Gastrocnemius medialis (tissue), 4 donors: ENCODE results near the gene MAD1L1. TPM values are rescaled to one million over a fixed set of nuclear protein-coding genes. Genes with fewer than 3 reads are reported as not detected.
"Not testable (repeated sequence)": the region's sequence is repeated elsewhere in the genome, so short reads cannot be mapped to it uniquely, and the experiment has no call there.

Experiments
- ATAC-seq, 2 donors: fragments of 150-250 bp; one replicate each; pipeline ENCODE4 v1.9.1; 2016
- DNase-seq, 2 donors: peaks; one replicate each; pipeline ENCODE4 v3.0.0-alpha.2; 2019
- H3K27ac ChIP-seq, 4 donors: fragments of 200-600 bp; sonication (generic); 1 replicate in 1 of 4; 2 replicates in 3 of 4; pipeline ENCODE4 v1.5.1; 2016 to 2018; ENCODE audit warnings: mild to moderate bottlenecking in 2 of 4, moderate library complexity in 1 of 4
- H3K27me3 ChIP-seq, 3 donors: fragments of 200-600 bp; sonication (generic) in 2 of 3; 1 replicate in 1 of 3; 2 replicates in 2 of 3; pipeline versions ENCODE4 v1.5.1 to v1.6.0; 2016 to 2019; ENCODE audit warnings: mild to moderate bottlenecking in 1 of 3, moderate library complexity in 1 of 3
- H3K36me3 ChIP-seq, 2 donors: fragments of 200-600 bp; sonication (generic) in 1 of 2; one replicate each; pipeline ENCODE4 v1.5.1; 2017 to 2018
- H3K4me1 ChIP-seq, 2 donors: fragments of 200-600 bp; sonication (generic) in 1 of 2; one replicate each; pipeline ENCODE4 v1.5.1; 2016 to 2017; ENCODE audit warnings: mild to moderate bottlenecking in 2 of 2
- H3K4me3 ChIP-seq, 4 donors: fragments of 200-600 bp; sonication (generic) in 3 of 4; 1 replicate in 1 of 4; 2 replicates in 3 of 4; pipeline ENCODE4 v1.5.1; 2016 to 2019; ENCODE audit warnings: mild to moderate bottlenecking in 2 of 4
- H3K9me3 ChIP-seq, 3 donors: fragments of 200-600 bp; sonication (generic) in 2 of 3; 1 replicate in 1 of 3; 2 replicates in 2 of 3; pipeline ENCODE4 v1.5.1; 2016 to 2019
- POLR2A ChIP-seq, 2 donors: fragments of 450-650 bp; IDR thresholded peaks; one replicate each; pipeline ENCODE4 v1.6.1; 2017; ENCODE audit warnings: antibody characterized with exemption in 2 of 2, mild to moderate bottlenecking in 2 of 2, moderate library complexity in 2 of 2
- in situ Hi-C, 4 donors: fragments of 200-750 bp; cut with MboI; loops; one replicate each; pipeline versions ENCODE4 v1.15.0 to v1.8.0; 2017; ENCODE audit warnings: low sequenced_read_pairs in 4 of 4
- intact Hi-C: fragments of 100-400 bp; cut with DNase I; formaldehyde crosslinking; loops from one replicate; pipeline ENCODE4 v1.15.1; 2023; ENCODE audit warnings: low total_unique reads
- total RNA-seq, 4 donors: library from RNA; depleted of rRNA; stranded (reverse); fragments of >200 nt; gene quantifications; one replicate each; pipeline versions ENCODE4 v1.1.0 to v1.2.3, GENCODE V29; 2016
- TF ChIP-seq, protein P1 (sequence below), 5 experiments: fragments of 450-650 bp in 3 of 5; fragments of 200-600 bp in 2 of 5; sonication (generic) in 2 of 5; IDR thresholded peaks in 4 of 5; conservative IDR thresholded peaks in 1 of 5; 1 replicate in 4 of 5; 2 replicates in 1 of 5; pipeline ENCODE4 v1.5.1; 2016 to 2019; ENCODE audit warnings: antibody characterized with exemption in 5 of 5, mild to moderate bottlenecking in 3 of 5, moderate library complexity in 3 of 5

Gene MAD1L1
- total RNA-seq, 4 donors from 2014 or later: 19.7 to 32.4 (median 22.7) TPM

DNA sequence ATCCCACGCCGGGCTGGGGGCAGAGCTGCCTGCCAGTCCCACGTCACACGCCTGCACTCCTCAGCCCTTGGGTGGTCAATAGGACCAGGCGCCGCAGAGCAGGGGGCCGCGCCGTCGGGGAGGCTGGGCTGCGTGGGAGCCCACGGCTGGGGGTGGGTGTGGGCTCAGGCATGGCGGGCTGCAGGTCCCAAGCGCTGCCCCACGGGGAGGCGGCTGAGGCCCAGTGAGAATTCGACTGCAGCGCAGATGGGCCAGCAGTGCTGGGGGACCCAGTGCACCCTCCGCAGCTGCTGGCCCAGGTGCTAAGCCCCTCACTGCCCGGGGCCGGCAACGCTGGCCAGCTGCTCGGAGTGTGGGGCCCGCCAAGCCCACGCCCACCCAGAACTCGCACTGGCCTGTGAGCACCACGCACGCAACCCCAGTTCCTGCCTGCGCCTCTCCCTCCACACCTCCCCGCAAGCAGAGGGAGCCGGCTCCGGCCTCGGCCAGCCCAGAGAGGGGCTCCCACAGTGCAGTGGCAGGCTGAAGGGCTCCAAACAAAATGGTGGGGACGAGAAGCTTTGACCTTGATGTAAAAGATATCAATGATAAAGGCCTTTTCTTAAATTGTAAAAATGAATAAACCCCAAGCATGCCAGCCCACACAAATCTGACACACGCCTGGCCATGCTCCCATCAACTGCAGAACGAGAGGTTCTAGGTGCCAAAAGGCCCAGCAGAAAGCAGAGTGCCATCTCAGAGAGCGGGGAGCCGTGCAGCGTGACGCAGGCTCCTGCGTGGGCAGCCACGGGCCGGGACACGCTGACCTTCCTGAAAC lies 255.5 kb downstream of the MAD1L1 start:
- intact Hi-C loops (no loop called here), in situ Hi-C loops (no loop called here)
- no peak overlapping the region for H3K27ac ChIP-seq
- no peaks in the 10 kb centered on the region for H3K36me3 ChIP-seq
- H3K9me3 ChIP-seq: no peaks in the 10 kb centered on the region
- no peaks in the 10 kb centered on the region for H3K27me3 ChIP-seq
- TF ChIP-seq, protein P1, sequence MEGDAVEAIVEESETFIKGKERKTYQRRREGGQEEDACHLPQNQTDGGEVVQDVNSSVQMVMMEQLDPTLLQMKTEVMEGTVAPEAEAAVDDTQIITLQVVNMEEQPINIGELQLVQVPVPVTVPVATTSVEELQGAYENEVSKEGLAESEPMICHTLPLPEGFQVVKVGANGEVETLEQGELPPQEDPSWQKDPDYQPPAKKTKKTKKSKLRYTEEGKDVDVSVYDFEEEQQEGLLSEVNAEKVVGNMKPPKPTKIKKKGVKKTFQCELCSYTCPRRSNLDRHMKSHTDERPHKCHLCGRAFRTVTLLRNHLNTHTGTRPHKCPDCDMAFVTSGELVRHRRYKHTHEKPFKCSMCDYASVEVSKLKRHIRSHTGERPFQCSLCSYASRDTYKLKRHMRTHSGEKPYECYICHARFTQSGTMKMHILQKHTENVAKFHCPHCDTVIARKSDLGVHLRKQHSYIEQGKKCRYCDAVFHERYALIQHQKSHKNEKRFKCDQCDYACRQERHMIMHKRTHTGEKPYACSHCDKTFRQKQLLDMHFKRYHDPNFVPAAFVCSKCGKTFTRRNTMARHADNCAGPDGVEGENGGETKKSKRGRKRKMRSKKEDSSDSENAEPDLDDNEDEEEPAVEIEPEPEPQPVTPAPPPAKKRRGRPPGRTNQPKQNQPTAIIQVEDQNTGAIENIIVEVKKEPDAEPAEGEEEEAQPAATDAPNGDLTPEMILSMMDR (IDR thresholded peaks at IDR 0.05 in 4 of 5, conservative IDR thresholded peaks at IDR 0.05 in 1 of 5): no peak
- TF ChIP-seq POLR2A (IDR thresholded peaks at IDR 0.05): no peak
- DNase-seq (no peak), ATAC-seq (no peak)
- no peak overlapping the region for H3K4me3 ChIP-seq
- H3K4me1 ChIP-seq: no peaks in the 10 kb centered on the region

DNA sequence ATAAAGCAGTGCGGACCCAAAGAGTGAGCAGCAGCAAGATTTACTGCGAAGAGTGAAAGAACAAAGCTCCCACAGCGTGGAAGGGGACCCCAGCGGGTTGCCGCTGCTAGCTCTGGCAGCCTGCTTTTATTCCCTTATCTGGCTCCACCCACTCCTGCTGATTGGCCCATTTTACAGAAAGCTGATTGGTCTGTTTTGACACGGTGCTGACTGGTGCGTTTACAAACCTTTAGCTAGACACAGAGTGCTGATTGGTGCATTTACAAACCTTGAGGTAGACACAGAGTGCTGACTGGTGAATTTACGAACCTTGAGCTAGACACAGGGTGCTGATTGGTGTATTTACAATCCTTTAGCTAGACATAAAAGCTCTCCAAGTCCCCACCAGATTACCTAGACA lies 256.2 kb downstream of the MAD1L1 start:
- in situ Hi-C loops, DNase-seq, H3K36me3 ChIP-seq, H3K9me3 ChIP-seq, intact Hi-C loops, ATAC-seq, H3K27me3 ChIP-seq, H3K27ac ChIP-seq, H3K4me1 ChIP-seq, H3K4me3 ChIP-seq: not testable (repeated sequence)

DNA sequence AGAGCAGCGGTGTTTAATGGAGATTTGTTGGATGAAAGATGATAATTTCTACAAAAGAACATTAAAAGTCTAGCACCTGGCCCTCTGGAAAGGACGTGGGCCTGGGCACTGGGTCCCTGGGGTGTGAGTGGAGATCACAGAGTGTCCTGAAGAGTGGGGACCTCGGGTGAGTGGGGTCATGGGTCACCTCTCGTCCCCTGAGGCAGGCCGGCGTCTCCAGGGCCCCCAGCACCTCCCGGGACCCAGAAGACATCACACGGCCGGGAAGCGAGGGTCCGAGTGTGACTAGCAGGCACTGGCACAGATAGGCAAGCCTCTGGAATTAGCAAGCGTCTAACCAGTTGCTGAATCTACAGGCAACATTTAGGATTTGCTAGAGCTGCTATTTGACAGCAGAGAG lies 257.2 kb downstream of the MAD1L1 start:
- no peak overlapping the region for H3K27ac ChIP-seq
- H3K9me3 ChIP-seq: no peaks in the 10 kb centered on the region
- TF ChIP-seq, protein P1 (IDR thresholded peaks at IDR 0.05 in 4 of 5, conservative IDR thresholded peaks at IDR 0.05 in 1 of 5): no peak
- no peak for TF ChIP-seq POLR2A (IDR thresholded peaks at IDR 0.05)
- intact Hi-C loops: no loop called here
- no peaks in the 10 kb centered on the region for H3K4me1 ChIP-seq
- no peaks in the 10 kb centered on the region for H3K27me3 ChIP-seq
- DNase-seq: no peak
- H3K36me3 ChIP-seq: no peaks in the 10 kb centered on the region
- in situ Hi-C loops: no loop called here
- ATAC-seq: no peak
- no peak overlapping the region for H3K4me3 ChIP-seq

DNA sequence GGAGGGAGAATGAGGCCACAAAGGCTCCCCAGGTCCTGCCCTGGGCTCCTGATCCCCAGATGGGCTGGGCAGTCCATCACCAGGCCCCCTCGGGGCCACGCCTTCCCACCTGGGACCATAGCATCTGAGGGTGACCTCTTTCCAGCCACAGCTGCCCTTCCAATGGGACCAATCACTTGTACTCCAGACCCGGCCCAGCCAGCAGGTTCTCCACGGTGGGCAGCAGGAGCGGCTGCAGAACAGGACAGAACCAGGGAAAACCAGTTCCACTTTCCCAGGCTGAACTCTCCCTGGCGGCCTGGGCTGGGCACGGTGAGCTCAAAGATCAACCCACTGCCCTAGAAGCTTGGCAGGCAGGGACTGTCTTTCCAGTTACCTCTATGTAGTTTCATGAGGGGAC lies 257.6 kb downstream of the MAD1L1 start:
- H3K4me3 ChIP-seq: no peak overlapping the region
- H3K27ac ChIP-seq: no peak overlapping the region
- H3K9me3 ChIP-seq: no peaks in the 10 kb centered on the region
- in situ Hi-C loops (no loop called here), intact Hi-C loops (no loop called here)
- DNase-seq (no peak), ATAC-seq (no peak)
- no peaks in the 10 kb centered on the region for H3K27me3 ChIP-seq
- H3K4me1 ChIP-seq: no peaks in the 10 kb centered on the region
- TF ChIP-seq, protein P1 (IDR thresholded peaks at IDR 0.05 in 4 of 5, conservative IDR thresholded peaks at IDR 0.05 in 1 of 5): no peak
- no peak for TF ChIP-seq POLR2A (IDR thresholded peaks at IDR 0.05)
- H3K36me3 ChIP-seq: no peaks in the 10 kb centered on the region

DNA sequence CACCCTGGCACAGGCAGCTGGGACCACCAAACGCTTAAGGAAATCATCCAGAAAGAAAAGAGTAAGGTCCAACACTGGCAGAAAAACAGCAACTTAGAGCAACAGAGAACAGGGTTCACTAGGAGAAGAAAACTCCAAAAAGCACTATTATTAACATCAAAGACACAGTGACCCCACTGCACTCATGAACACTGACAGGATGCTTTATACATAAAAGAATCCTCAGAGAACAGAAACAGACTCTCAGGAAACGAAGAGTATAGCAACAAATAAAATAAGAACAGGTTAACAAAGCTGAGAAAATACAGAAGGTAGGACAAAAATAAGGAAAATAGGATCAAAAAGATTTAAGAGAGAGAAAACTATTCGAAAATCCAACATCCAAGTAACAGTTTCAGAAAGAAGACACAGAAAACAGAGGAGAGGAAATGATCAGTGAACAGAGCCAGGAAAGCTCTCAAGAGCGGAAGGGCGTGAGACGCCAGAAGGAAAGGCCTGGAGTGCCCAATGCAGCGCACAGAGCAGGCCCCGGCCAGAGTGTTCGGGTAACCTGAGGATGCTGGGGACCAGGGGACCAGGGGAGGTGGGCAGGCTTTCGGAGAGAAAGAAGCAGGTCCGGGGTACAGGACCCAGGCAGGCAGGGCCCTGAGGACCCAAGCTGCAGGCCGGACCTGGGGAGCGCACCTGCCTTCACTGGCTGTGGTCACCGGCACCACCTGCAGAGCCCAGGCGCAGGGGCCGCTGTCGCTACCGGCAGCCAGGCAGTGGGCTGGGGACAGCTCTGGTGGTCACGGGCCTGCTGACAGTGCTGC lies 258.2 kb downstream of the MAD1L1 start:
- H3K36me3 ChIP-seq: no peaks in the 10 kb centered on the region
- H3K4me1 ChIP-seq: no peaks in the 10 kb centered on the region
- H3K27ac ChIP-seq: no peak overlapping the region
- no peak for TF ChIP-seq POLR2A (IDR thresholded peaks at IDR 0.05)
- TF ChIP-seq, protein P1 (IDR thresholded peaks at IDR 0.05 in 4 of 5, conservative IDR thresholded peaks at IDR 0.05 in 1 of 5): no peak
- H3K4me3 ChIP-seq: no peak overlapping the region
- ATAC-seq (no peak), DNase-seq (no peak)
- in situ Hi-C loops (no loop called here), intact Hi-C loops (no loop called here)
- no peaks in the 10 kb centered on the region for H3K27me3 ChIP-seq
- H3K9me3 ChIP-seq: no peaks in the 10 kb centered on the region
